HepG2 (cell line): ENCODE data around the gene VAMP2. TPM values are rescaled to one million over a fixed set of nuclear protein-coding genes. Genes with fewer than 3 reads are reported as not detected.
A peak's percentile ranks its signal among the peaks of the same experiment; 100 is the strongest.

Experiments
- ATAC-seq: fragments of 200-7000 bp; cut with Tn5 transposase; 3 replicates; pipeline ENCODE4 v1.9.1; 2020; ENCODE audit warnings: mild to moderate bottlenecking, moderate library complexity
- BruUV-seq: library from RNA; stranded (reverse); fragments of 400-500 nt; replicated peaks from 2 replicates; lab custom pipeline; 2021; lab: Mats Ljungman, UMichigan
- CTCF ChIA-PET: fragments of 300-600 bp; formaldehyde crosslinking; extraction: SDS; loops from one replicate; lab custom pipeline; 2021; ENCODE audit warnings: low total read pairs, inconsistent platforms, low intra/inter-chr PET ratio; lab: Yijun Ruan, JAX
- POLR2A ChIA-PET: fragments of 350-600 bp; sonication (Branson Sonifier 250); formaldehyde crosslinking; loops from one replicate; lab custom pipeline; 2020; ENCODE audit warnings: antibody characterized with exemption, inconsistent platforms; lab: Yijun Ruan, JAX
- DNase-seq: peaks from one replicate; pipeline ENCODE4 v3.0.0-alpha.2; 2015; ENCODE audit warnings: low spot score
- FAIRE-seq: peaks from 3 replicates; lab custom pipeline; 2011; peaks lifted over from hg19 to GRCh38; lab: Jason Lieb, UNC
- H2AFZ ChIP-seq: one replicate; pipeline ENCODE4 v1.6.1; 2011; ENCODE audit warnings: low read length, inconsistent platforms
- H3K27ac ChIP-seq: fragments of 300-600 bp; 3 replicates; pipeline ENCODE4 v1.8.0; 2011; ENCODE audit warnings: mixed run types, mild to moderate bottlenecking, mixed read lengths, low read length, inconsistent platforms; ENCODE audit not compliant: insufficient read depth; ENCODE audit errors: extremely low read length
- H3K27me3 ChIP-seq, 2 experiments: fragments of 200-600 bp in 1 of 2; 2 replicates in 1 of 2; 3 replicates in 1 of 2; pipeline versions ENCODE4 v1.6.0 to v1.8.0; 2011; ENCODE audit warnings: low read length in 2 of 2, mild to moderate bottlenecking in 2 of 2, moderate library complexity in 2 of 2, inconsistent platforms in 1 of 2; ENCODE audit not compliant: insufficient read depth in 2 of 2, control insufficient read depth in 1 of 2
- H3K36me3 ChIP-seq, 2 experiments: fragments of 200-600 bp in 1 of 2; replicated peaks in 1 of 2; 2 replicates in 1 of 2; 3 replicates in 1 of 2; pipeline versions ENCODE4 v1.5.1 to v1.8.0; 2011; ENCODE audit warnings: low read length in 2 of 2, inconsistent platforms in 1 of 2; ENCODE audit not compliant: insufficient read depth in 2 of 2, control insufficient read depth in 1 of 2
- H3K4me1 ChIP-seq: 2 replicates; pipeline ENCODE4 v1.5.1; 2012; ENCODE audit warnings: low read length, inconsistent platforms; ENCODE audit not compliant: insufficient read depth
- H3K4me2 ChIP-seq: 2 replicates; pipeline ENCODE4 v1.6.0; 2011; ENCODE audit warnings: low read depth, low read length, inconsistent platforms
- H3K4me3 ChIP-seq, 3 experiments: fragments of 200-600 bp in 1 of 3; sonication (generic), shearing (Covaris generic) in 1 of 3; replicated peaks in 1 of 3; 2 replicates each; pipeline ENCODE4 v1.5.1; 2011 to 2016; ENCODE audit warnings: low read length in 3 of 3, inconsistent platforms in 2 of 3, low read depth in 2 of 3, mild to moderate bottlenecking in 2 of 3, control low read depth in 1 of 3, mixed read lengths in 1 of 3; ENCODE audit not compliant: insufficient read depth in 1 of 3
- H3K79me2 ChIP-seq: one replicate; pipeline ENCODE4 v1.6.1; 2011; ENCODE audit warnings: low read length, inconsistent platforms; ENCODE audit not compliant: insufficient read depth
- H3K9ac ChIP-seq: 2 replicates; pipeline ENCODE4 v1.6.0; 2011; ENCODE audit warnings: mild to moderate bottlenecking, low read depth, low read length, inconsistent platforms; ENCODE audit not compliant: insufficient read depth
- H3K9me3 ChIP-seq: 2 replicates; pipeline ENCODE4 v1.5.1; 2012; ENCODE audit warnings: mild to moderate bottlenecking, low read length
- H4K20me1 ChIP-seq: 2 replicates; pipeline ENCODE4 v1.6.0; 2011; ENCODE audit warnings: inconsistent platforms, mild to moderate bottlenecking, low read length, moderate library complexity; ENCODE audit not compliant: insufficient read depth
- CBFB ChIP-seq: sonication (generic); formaldehyde crosslinking; IDR thresholded peaks from 2 replicates; pipeline ENCODE4 v1.4.0; 2020; ENCODE audit warnings: missing genetic modification reagents
- HMG20A ChIP-seq: IDR thresholded peaks from 2 replicates; pipeline ENCODE4 v1.6.1; 2016; ENCODE audit warnings: borderline replicate concordance
- PAWR ChIP-seq: sonication (generic); formaldehyde crosslinking; IDR thresholded peaks from 2 replicates; pipeline ENCODE4 v1.4.0; 2020; ENCODE audit warnings: missing genetic modification reagents, mild to moderate bottlenecking, borderline replicate concordance
- PPARG ChIP-seq: conservative IDR thresholded peaks from 2 replicates; pipeline ENCODE4 v1.6.1; 2016; ENCODE audit warnings: missing biosample characterization, missing genetic modification reagents
- RCOR2 ChIP-seq: IDR thresholded peaks from 2 replicates; pipeline ENCODE4 v1.6.1; 2016; ENCODE audit warnings: missing biosample characterization, missing genetic modification reagents
- SRSF9 ChIP-seq: fragments of 200-400 bp; formaldehyde crosslinking; IDR thresholded peaks from 2 replicates; pipeline ENCODE4 v1.6.1; 2018; ENCODE audit warnings: borderline replicate concordance, mild to moderate bottlenecking, low read depth, low read length; ENCODE audit not compliant: insufficient read depth, poor library complexity, severe bottlenecking
- TMF1 ChIP-seq: sonication (generic); formaldehyde crosslinking; IDR thresholded peaks from 2 replicates; pipeline ENCODE4 v1.8.1; 2022; ENCODE audit warnings: low read depth, missing genetic modification reagents
- ZNF496 ChIP-seq: sonication (generic); formaldehyde crosslinking; IDR thresholded peaks from 2 replicates; pipeline ENCODE4 v1.8.1; 2023; ENCODE audit warnings: mild to moderate bottlenecking, moderate library complexity, missing genetic modification reagents; ENCODE audit not compliant: insufficient replicate concordance
- ZNF552 ChIP-seq: sonication (generic); formaldehyde crosslinking; IDR thresholded peaks from 2 replicates; pipeline ENCODE4 v1.9.0; 2022; ENCODE audit warnings: missing genetic modification reagents, mild to moderate bottlenecking, borderline replicate concordance
- ZNF75D ChIP-seq: sonication (generic); formaldehyde crosslinking; IDR thresholded peaks from 2 replicates; pipeline ENCODE4 v1.8.1; 2023; ENCODE audit warnings: missing genetic modification reagents, mild to moderate bottlenecking, borderline replicate concordance
- ZSCAN12 ChIP-seq: sonication (generic); formaldehyde crosslinking; IDR thresholded peaks from 2 replicates; pipeline ENCODE4 v1.9.0; 2021; ENCODE audit warnings: mild to moderate bottlenecking, missing genetic modification reagents
- ZSCAN29 ChIP-seq: sonication (generic); formaldehyde crosslinking; conservative IDR thresholded peaks from 2 replicates; pipeline ENCODE4 v1.4.0; 2020; ENCODE audit warnings: mild to moderate bottlenecking, missing genetic modification reagents
- WGBS: methylation state at CpG from one replicate; pipeline ENCODE4 v1.1.6; 2017; ENCODE audit warnings: low lambda C conversion rate; 5-methylcytosine and 5-hydroxymethylcytosine counted together
- in situ Hi-C: cut with HindIII; loops from 2 replicates; pipeline ENCODE4 v1.10.0; 2017; ENCODE audit warnings: low pct_unique_long_range_greater_than_20kb; ENCODE audit not compliant: extremely low pct_ligation_motif_present
- intact Hi-C: fragments of 100-400 bp; cut with micrococcal nuclease; formaldehyde crosslinking; loops from one replicate; pipeline ENCODE4 v1.10.0; 2022; ENCODE audit not compliant: unreplicated experiment
- polyA plus RNA-seq, 8 experiments: library from polyadenylated mRNA; depleted of rRNA in 3 of 8; stranded (reverse) in 7 of 8; unstranded in 1 of 8; fragments of >200 nt; fragmentation: Illumina TruSeq in 4 of 8; extraction: Trizol in 4 of 8; gene quantifications; 2 replicates each; pipeline versions ENCODE4 v1.2.1 to v1.2.3, GENCODE V29; 2011 to 2016; ENCODE audit warnings: low read depth in 4 of 8, missing spikeins in 1 of 8, mixed read lengths in 1 of 8; ENCODE audit not compliant: insufficient read depth in 1 of 8
- total RNA-seq, 5 experiments: library from RNA; depleted of rRNA; stranded (reverse); fragments of >200 nt; fragmentation: Illumina TruSeq; extraction: Trizol; gene quantifications; 2 replicates each; pipeline ENCODE4 v1.2.3, GENCODE V29; 2016; ENCODE audit warnings: low read depth in 1 of 5
- TF ChIP-seq, protein P1 (sequence below): sonication (generic); formaldehyde crosslinking; IDR thresholded peaks from 2 replicates; pipeline ENCODE4 v1.5.0; 2020; ENCODE audit warnings: mild to moderate bottlenecking, missing genetic modification reagents, moderate library complexity
- TF ChIP-seq, protein P2 (sequence below): sonication (generic); formaldehyde crosslinking; conservative IDR thresholded peaks from 2 replicates; pipeline ENCODE4 v1.8.0; 2022; ENCODE audit warnings: low read depth, missing genetic modification reagents
- TF ChIP-seq, protein P3 (sequence below): IDR thresholded peaks from 2 replicates; pipeline ENCODE4 v1.6.1; 2018; ENCODE audit warnings: missing genetic modification reagents, mild to moderate bottlenecking, missing compliant biosample characterization
- TF ChIP-seq, protein P4 (sequence below): sonication (generic); formaldehyde crosslinking; IDR thresholded peaks from 2 replicates; pipeline ENCODE4 v1.4.0; 2020; ENCODE audit warnings: mild to moderate bottlenecking, missing genetic modification reagents
- TF ChIP-seq, protein P5 (sequence below): sonication (generic); formaldehyde crosslinking; IDR thresholded peaks from 2 replicates; pipeline ENCODE4 v1.8.1; 2023; ENCODE audit warnings: missing genetic modification reagents, inconsistent platforms, borderline replicate concordance

VAMP2 gene
- total and polyA plus RNA-seq, 2 of the 13 experiments (the other 11 are each of a cell fraction or from before 2014, with no cell fraction given): 3.9 to 17.2 TPM

DNA sequence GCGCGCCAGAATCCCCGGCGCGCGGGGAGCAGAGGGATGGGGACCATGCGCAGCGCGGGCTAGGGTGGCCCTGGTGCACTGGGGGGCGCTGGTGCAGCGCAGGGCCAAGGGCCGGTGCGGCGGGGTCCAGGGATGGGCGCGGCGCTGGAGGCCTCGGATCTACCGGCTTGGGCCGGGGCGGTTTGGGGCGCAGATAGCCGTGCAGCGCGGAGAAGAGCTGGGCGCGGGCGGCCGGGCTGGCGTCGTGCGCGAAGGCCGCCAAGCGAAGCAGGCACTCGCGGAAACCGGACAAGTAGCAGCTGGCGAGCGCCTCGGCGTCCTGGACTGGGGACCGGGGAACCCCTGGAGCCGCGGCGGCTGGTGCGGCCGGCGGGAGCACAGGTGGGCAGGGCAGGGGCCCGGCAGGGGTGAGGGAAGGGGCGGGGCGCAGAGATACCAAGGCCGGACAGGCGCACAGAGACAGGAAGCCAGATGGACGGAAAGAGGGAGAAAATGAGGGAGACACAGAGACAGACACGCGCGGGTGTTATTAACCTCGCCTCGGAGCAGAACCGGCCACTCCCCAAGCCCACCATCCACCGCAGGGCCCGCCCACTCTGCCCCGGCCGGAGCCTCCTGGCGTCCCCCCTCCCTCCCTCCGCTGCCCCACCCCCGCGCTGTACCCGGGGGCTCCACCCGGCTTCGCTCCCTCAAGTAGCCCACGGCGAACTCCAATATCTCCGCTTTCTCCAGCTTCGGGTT lies 40.9 kb downstream of the VAMP2 start:
- peaks cover 5 to 44% of the 10 kb centered on the region in 2 experiments for H3K27me3 ChIP-seq
- H4K20me1 ChIP-seq: peaks cover 13% of the 10 kb centered on the region; the same call in 1 of the 2 replicates
- no peak for DNase-seq
- intact Hi-C loops (no loop called here), in situ Hi-C loops (loop anchor here (5.0 to 10.0 kb wide), 3 partner anchors 35 to 180 kb away; no protein-coding TSS in a partner anchor)
- ATAC-seq: peak; percentile 52
- peak overlapping the region; percentile 48 to 95 (median 68) for H3K4me3 ChIP-seq
- H2AFZ ChIP-seq: no peak overlapping the region
- no peak for FAIRE-seq
- ChIA-PET POLR2A (interaction anchor here (0.7 to 5.1 kb wide), 4 partner anchors 32 to 102 kb away, joined by 3 to 35 read pairs (median 4); partner anchors contain the start of gene AURKB), CTCF (interaction anchor here (1.1 to 1.4 kb wide), 2 partner anchors 37 to 64 kb away, joined by 3 to 4 read pairs; no protein-coding TSS in a partner anchor)
- peaks cover 65% of the 10 kb centered on the region for H3K4me1 ChIP-seq
- H3K9ac ChIP-seq: 0 out of 2 replicates have a peak overlapping the region, but pooled peaks have one; percentile 9
- H3K79me2 ChIP-seq: no peaks in the 10 kb centered on the region
- no peaks in the 10 kb centered on the region for H3K36me3 ChIP-seq
- H3K9me3 ChIP-seq: no peaks in the 10 kb centered on the region
- no peak overlapping the region for H3K27ac ChIP-seq
- H3K4me2 ChIP-seq: peak overlapping the region; percentile 100
- 3% methylated on average over 24 of the region's 76 CpGs for WGBS
- no TSS peak for BruUV-seq
- TF ChIP-seq, protein P1, sequence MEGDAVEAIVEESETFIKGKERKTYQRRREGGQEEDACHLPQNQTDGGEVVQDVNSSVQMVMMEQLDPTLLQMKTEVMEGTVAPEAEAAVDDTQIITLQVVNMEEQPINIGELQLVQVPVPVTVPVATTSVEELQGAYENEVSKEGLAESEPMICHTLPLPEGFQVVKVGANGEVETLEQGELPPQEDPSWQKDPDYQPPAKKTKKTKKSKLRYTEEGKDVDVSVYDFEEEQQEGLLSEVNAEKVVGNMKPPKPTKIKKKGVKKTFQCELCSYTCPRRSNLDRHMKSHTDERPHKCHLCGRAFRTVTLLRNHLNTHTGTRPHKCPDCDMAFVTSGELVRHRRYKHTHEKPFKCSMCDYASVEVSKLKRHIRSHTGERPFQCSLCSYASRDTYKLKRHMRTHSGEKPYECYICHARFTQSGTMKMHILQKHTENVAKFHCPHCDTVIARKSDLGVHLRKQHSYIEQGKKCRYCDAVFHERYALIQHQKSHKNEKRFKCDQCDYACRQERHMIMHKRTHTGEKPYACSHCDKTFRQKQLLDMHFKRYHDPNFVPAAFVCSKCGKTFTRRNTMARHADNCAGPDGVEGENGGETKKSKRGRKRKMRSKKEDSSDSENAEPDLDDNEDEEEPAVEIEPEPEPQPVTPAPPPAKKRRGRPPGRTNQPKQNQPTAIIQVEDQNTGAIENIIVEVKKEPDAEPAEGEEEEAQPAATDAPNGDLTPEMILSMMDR (CRISPR knock-in tag): peak; percentile 85
- TF ChIP-seq CBFB (0 out of 2 replicates have a peak, but pooled peaks have one; percentile 58), ZSCAN29 (CRISPR knock-in tag) (no peak), HMG20A (CRISPR knock-in tag) (no peak), PPARG (no peak), ZNF496 (CRISPR knock-in tag) (no peak), PAWR (CRISPR knock-in tag) (no peak), ZNF552 (CRISPR knock-in tag) (no peak), ZNF75D (no peak), ZSCAN12 (CRISPR knock-in tag) (no peak), SRSF9 (no peak), RCOR2 (CRISPR knock-in tag) (no peak), TMF1 (CRISPR knock-in tag) (no peak)
- TF ChIP-seq, protein P2, sequence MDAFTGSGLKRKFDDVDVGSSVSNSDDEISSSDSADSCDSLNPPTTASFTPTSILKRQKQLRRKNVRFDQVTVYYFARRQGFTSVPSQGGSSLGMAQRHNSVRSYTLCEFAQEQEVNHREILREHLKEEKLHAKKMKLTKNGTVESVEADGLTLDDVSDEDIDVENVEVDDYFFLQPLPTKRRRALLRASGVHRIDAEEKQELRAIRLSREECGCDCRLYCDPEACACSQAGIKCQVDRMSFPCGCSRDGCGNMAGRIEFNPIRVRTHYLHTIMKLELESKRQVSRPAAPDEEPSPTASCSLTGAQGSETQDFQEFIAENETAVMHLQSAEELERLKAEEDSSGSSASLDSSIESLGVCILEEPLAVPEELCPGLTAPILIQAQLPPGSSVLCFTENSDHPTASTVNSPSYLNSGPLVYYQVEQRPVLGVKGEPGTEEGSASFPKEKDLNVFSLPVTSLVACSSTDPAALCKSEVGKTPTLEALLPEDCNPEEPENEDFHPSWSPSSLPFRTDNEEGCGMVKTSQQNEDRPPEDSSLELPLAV (CRISPR knock-in tag): no peak
- TF ChIP-seq, protein P3, sequence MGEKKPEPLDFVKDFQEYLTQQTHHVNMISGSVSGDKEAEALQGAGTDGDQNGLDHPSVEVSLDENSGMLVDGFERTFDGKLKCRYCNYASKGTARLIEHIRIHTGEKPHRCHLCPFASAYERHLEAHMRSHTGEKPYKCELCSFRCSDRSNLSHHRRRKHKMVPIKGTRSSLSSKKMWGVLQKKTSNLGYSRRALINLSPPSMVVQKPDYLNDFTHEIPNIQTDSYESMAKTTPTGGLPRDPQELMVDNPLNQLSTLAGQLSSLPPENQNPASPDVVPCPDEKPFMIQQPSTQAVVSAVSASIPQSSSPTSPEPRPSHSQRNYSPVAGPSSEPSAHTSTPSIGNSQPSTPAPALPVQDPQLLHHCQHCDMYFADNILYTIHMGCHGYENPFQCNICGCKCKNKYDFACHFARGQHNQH (CRISPR knock-in tag): no peak; the same call in 1 of the 2 replicates
- TF ChIP-seq, protein P4, sequence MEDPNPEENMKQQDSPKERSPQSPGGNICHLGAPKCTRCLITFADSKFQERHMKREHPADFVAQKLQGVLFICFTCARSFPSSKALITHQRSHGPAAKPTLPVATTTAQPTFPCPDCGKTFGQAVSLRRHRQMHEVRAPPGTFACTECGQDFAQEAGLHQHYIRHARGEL (CRISPR knock-in tag): no peak
- TF ChIP-seq, protein P5, sequence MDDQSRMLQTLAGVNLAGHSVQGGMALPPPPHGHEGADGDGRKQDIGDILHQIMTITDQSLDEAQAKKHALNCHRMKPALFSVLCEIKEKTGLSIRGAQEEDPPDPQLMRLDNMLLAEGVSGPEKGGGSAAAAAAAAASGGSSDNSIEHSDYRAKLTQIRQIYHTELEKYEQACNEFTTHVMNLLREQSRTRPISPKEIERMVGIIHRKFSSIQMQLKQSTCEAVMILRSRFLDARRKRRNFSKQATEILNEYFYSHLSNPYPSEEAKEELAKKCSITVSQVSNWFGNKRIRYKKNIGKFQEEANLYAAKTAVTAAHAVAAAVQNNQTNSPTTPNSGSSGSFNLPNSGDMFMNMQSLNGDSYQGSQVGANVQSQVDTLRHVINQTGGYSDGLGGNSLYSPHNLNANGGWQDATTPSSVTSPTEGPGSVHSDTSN (CRISPR knock-in tag): no peak
